GM20000 (cell line): ENCODE data around the gene TMC5.

Experiments used
- DNase-seq: peaks from one replicate; pipeline ENCODE4 v3.0.0; 2012; ENCODE audit warnings: low spot score
- TF ChIP-seq, protein P1 (sequence below): IDR thresholded peaks from 2 replicates; pipeline ENCODE4 v1.5.1; 2012; ENCODE audit warnings: mild to moderate bottlenecking, control low read depth; ENCODE audit errors: extremely low read depth, missing control alignments

TMC5 gene

DNA sequence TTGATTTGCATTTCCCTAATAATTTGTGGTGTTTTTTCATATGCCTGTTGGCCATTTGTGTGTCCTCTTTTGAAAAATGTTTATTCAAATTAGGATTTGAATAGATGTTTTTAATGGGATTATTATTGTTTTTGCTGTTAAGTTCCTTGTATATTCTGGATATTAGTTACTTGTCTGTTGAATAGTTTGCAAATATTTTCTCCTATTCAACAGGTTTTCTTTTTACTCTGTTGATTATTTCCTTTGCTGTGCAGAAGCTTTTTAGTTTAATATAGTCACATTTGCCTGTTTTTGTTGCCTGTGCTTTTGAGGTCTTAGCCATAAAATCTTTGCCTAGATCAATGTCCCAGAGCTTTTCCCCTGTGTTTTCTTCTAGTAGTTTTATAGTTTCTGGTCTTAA lies 94.6 kb downstream of the TMC5 start:
- no peak for DNase-seq
- TF ChIP-seq, protein P1, sequence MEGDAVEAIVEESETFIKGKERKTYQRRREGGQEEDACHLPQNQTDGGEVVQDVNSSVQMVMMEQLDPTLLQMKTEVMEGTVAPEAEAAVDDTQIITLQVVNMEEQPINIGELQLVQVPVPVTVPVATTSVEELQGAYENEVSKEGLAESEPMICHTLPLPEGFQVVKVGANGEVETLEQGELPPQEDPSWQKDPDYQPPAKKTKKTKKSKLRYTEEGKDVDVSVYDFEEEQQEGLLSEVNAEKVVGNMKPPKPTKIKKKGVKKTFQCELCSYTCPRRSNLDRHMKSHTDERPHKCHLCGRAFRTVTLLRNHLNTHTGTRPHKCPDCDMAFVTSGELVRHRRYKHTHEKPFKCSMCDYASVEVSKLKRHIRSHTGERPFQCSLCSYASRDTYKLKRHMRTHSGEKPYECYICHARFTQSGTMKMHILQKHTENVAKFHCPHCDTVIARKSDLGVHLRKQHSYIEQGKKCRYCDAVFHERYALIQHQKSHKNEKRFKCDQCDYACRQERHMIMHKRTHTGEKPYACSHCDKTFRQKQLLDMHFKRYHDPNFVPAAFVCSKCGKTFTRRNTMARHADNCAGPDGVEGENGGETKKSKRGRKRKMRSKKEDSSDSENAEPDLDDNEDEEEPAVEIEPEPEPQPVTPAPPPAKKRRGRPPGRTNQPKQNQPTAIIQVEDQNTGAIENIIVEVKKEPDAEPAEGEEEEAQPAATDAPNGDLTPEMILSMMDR = no peak

DNA sequence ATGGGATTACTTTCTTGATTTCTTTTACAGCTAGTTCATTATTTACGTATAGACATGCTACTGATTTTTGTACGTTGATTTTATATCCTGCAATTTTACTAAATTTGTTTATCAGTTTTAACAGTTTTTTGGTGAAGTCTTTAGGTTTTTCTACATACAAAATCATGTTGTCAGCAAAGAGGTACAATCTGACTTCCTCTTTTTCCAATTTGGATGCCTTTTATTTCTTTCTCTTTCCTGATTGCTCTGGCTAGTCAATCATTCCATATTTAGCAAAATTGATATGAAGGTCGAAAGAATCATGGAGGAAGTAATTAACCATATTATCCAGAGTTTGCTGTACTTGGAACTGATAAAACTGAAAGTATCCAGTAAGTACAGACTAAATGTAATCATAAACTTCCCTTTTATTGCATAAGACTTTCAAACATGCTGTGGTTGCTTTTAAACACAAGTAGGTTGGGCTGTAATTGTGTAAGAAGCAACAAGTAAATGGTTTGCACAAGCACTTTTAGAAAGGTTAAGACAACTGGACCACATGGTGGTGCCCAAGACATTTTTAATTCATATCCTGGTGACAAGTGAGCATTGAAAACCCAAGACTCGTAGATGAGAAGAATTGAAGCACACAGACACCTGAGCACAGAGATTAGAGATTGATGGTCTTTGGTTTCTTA lies 95.8 kb downstream of the TMC5 start:
- DNase-seq = no peak
- TF ChIP-seq, protein P1 = no peak

GRCh38 chr16:19515757-19516156 lies 98.1 kb downstream of the TMC5 start:
- no peak for DNase-seq
- TF ChIP-seq, protein P1 = no peak

GRCh38 chr16:19517424-19518089 lies 99.9 kb downstream of the TMC5 start:
- no peak for DNase-seq
- TF ChIP-seq, protein P1 = no peak

DNA sequence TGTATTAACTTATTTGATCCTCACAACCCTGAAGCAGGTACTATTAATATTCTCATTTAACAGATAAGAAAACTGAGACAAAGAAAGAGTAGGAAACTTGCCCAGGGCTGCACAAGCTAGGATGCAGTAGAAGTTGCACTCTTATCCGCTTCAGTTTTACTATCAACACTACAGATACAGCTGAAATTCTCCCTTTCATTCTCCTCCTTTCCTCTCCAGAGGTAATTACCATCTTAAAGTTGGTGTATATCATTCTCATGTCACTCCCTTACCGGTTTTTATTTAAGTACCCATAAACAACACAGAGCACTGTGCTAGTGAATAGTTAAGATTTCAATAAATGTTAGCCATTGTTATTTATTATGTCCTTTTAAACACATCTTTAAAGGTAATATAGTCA lies 100.7 kb downstream of the TMC5 start:
- no peak for DNase-seq
- TF ChIP-seq, protein P1 = no peak

DNA sequence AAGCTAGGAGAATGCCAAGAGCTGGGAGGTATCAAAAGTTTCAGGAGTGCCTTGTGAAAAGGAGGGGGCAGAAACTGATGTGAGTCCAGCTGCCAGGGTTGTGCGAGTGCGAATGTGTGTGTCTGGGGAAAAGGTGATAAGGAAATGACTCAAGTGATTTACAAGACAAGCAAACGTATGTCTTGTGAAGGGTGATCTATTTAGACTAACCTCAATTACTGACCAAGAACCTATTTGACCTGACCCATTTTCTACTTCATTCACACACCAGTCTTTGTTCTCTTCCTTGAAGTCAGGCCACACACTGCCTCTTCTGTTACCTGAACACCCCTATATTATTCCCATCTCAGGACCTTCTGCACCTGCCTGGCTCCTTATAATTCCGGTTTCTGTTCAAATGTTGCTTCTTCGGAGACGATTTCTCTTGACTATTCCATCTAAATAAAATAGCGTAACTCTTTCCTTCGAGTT lies 103.2 kb downstream of the TMC5 start:
- peak; percentile 17 for DNase-seq
- TF ChIP-seq, protein P1 = no peak
